GM12865 (cell line): ENCODE data around the gene MAEA.

Experiments used
- DNase-seq: peaks from one replicate; pipeline ENCODE4 v3.0.0; 2010; ENCODE audit warnings: low read depth
- H3K4me3 ChIP-seq: 2 replicates; pipeline ENCODE4 v1.5.1; 2011; ENCODE audit warnings: mild to moderate bottlenecking, low read depth, low read length, control low read depth
- CTCF ChIP-seq: IDR thresholded peaks from 2 replicates; pipeline ENCODE4 v1.5.1; 2011; ENCODE audit warnings: low read length, control low read depth, low read depth, inconsistent platforms; ENCODE audit not compliant: insufficient read depth; ENCODE audit errors: missing control alignments

The MAEA gene

GRCh38 chr4:1340181-1340747 lies 50.6 kb downstream of the MAEA start:
- H3K4me3 ChIP-seq, result no peak overlapping the region

GRCh38 chr4:1340861-1341260 lies 51.2 kb downstream of the MAEA start:
- DNase-seq, result no peak
- H3K4me3 ChIP-seq, result no peak overlapping the region
- no peak for TF ChIP-seq CTCF

More at GRCh38 chr4:1340181-1340747, 50.6 kb downstream of the MAEA start:
- DNase-seq, result no peak
- no peak for TF ChIP-seq CTCF

- H3K4me3 ChIP-seq, result no peak overlapping the region
- no peak for TF ChIP-seq CTCF
- no peak for DNase-seq
Measured at GRCh38 chr4:1342003-1342402, 52.3 kb downstream of the MAEA start.

- DNase-seq, result no peak
- no peak for TF ChIP-seq CTCF
Measured at GRCh38 chr4:1344696-1345095, 55.0 kb downstream of the MAEA start.

GRCh38 chr4:1345903-1346780 lies 56.5 kb downstream of the MAEA start:
- peak overlapping the region; percentile 66 for H3K4me3 ChIP-seq
- TF ChIP-seq CTCF, result no peak
- peak; percentile 40 for DNase-seq

More at GRCh38 chr4:1344696-1345095, 55.0 kb downstream of the MAEA start:
- H3K4me3 ChIP-seq, result no peak overlapping the region

GRCh38 chr4:1346781-1347409 lies 57.2 kb downstream of the MAEA start, which contains the start of gene UVSSA:
Gene UVSSA (plus strand): TSS chr4:1347208. CDS start chr4:1348092, 884 bp downstream.
- peak; percentile 100 for DNase-seq
- no peak for TF ChIP-seq CTCF
- peak within 1 kb of the TSS; percentile 66 for H3K4me3 ChIP-seq
